GM12874 (cell line): ENCODE measurements around the gene FAM47E.

Source experiments
- CTCF ChIP-seq: IDR thresholded peaks from 2 replicates; pipeline ENCODE4 v1.5.1; 2011; ENCODE audit warnings: low read depth, mild to moderate bottlenecking, control low read depth, low read length, moderate library complexity; ENCODE audit not compliant: insufficient read depth

FAM47E gene

GRCh38 chr4:76214177-76214675 is 37.3 kb upstream of the FAM47E start:
- TF ChIP-seq CTCF = no peak

GRCh38 chr4:76215077-76215476 is 36.4 kb upstream of the FAM47E start:
- TF ChIP-seq CTCF = no peak

- TF ChIP-seq CTCF = no peak
Measured at GRCh38 chr4:76216524-76216923, 35.0 kb upstream of the FAM47E start.

- no peak for TF ChIP-seq CTCF
Measured at GRCh38 chr4:76216975-76217814, 34.3 kb upstream of the FAM47E start.

- TF ChIP-seq CTCF = no peak
Measured at GRCh38 chr4:76219299-76220055, 32.0 kb upstream of the FAM47E start.

GRCh38 chr4:76224171-76224570 is 27.4 kb upstream of the FAM47E start:
- no peak for TF ChIP-seq CTCF

GRCh38 chr4:76226418-76226817 is 25.1 kb upstream of the FAM47E start:
- TF ChIP-seq CTCF = no peak
